Type B pancreatic cell (in vitro differentiated cells): ENCODE data around the gene ZNF853. TPM values are rescaled to one million over a fixed set of nuclear protein-coding genes. Genes with fewer than 3 reads are reported as not detected.

Experiments
- DNase-seq: peaks from one replicate; pipeline ENCODE4 v3.0.0; 2021; ENCODE audit warnings: mixed read lengths; ENCODE audit not compliant: unreplicated experiment; ENCODE audit errors: extremely low spot score
- H3K27ac Mint-ChIP-seq: 2 replicates; pipeline ENCODE4 v1.8.0; 2021; ENCODE audit warnings: mild to moderate bottlenecking, mixed read lengths
- H3K27me3 Mint-ChIP-seq: 2 replicates; pipeline ENCODE4 v1.8.0; 2021; ENCODE audit warnings: mixed read lengths
- H3K36me3 Mint-ChIP-seq: 2 replicates; pipeline ENCODE4 v1.8.0; 2021; ENCODE audit warnings: mixed read lengths
- H3K4me1 Mint-ChIP-seq: one replicate; pipeline ENCODE4 v1.8.0; 2021; ENCODE audit warnings: mixed read lengths; ENCODE audit not compliant: unreplicated experiment
- H3K4me3 Mint-ChIP-seq: 2 replicates; pipeline ENCODE4 v1.8.0; 2021; ENCODE audit warnings: mild to moderate bottlenecking, mixed read lengths
- H3K9me3 Mint-ChIP-seq: 2 replicates; pipeline ENCODE4 v1.8.0; 2021; ENCODE audit warnings: mixed read lengths
- total RNA-seq: library from RNA; stranded (reverse); gene quantifications from 2 replicates; pipeline ENCODE4 v1.2.1, GENCODE V29; 2021; ENCODE audit warnings: low replicate concordance
- TF ChIP-seq, protein P1 (sequence below): fragments of 200-600 bp; sonication (generic); conservative IDR thresholded peaks from 2 replicates; pipeline ENCODE4 v1.5.0; 2021; ENCODE audit warnings: antibody characterized with exemption, mild to moderate bottlenecking

Gene ZNF853
- total RNA-seq, 1 donor from 2014 or later: 9.2 TPM

DNA sequence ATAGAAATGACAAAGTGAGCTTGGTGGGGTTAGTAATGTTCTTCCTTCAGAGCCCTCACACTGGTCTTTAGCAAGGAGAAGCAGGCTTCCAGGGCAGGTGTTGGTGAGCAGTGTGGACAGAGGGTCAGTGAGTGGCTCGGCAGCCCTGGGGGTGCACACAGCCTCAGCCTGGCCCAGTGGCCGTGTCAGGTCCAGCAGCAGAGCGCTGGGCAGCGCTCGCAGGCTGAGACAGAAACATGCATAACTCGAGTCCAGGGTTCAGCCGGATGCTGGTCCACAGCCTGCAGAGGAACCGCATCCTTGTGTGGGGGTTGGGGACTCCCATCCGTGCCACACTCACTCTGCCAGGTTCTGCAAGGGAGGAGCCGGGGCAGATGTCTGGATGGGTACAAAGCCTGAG is 11.0 kb upstream of the ZNF853 start:
- H3K36me3 Mint-ChIP-seq: peaks cover 12% of the 10 kb centered on the region
- no peak overlapping the region for H3K4me3 Mint-ChIP-seq
- no peak overlapping the region for H3K27ac Mint-ChIP-seq
- TF ChIP-seq, protein P1, sequence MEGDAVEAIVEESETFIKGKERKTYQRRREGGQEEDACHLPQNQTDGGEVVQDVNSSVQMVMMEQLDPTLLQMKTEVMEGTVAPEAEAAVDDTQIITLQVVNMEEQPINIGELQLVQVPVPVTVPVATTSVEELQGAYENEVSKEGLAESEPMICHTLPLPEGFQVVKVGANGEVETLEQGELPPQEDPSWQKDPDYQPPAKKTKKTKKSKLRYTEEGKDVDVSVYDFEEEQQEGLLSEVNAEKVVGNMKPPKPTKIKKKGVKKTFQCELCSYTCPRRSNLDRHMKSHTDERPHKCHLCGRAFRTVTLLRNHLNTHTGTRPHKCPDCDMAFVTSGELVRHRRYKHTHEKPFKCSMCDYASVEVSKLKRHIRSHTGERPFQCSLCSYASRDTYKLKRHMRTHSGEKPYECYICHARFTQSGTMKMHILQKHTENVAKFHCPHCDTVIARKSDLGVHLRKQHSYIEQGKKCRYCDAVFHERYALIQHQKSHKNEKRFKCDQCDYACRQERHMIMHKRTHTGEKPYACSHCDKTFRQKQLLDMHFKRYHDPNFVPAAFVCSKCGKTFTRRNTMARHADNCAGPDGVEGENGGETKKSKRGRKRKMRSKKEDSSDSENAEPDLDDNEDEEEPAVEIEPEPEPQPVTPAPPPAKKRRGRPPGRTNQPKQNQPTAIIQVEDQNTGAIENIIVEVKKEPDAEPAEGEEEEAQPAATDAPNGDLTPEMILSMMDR: no peak
- DNase-seq: no peak
- H3K27me3 Mint-ChIP-seq: no peaks in the 10 kb centered on the region
- H3K4me1 Mint-ChIP-seq: no peaks in the 10 kb centered on the region
- no peaks in the 10 kb centered on the region for H3K9me3 Mint-ChIP-seq

DNA sequence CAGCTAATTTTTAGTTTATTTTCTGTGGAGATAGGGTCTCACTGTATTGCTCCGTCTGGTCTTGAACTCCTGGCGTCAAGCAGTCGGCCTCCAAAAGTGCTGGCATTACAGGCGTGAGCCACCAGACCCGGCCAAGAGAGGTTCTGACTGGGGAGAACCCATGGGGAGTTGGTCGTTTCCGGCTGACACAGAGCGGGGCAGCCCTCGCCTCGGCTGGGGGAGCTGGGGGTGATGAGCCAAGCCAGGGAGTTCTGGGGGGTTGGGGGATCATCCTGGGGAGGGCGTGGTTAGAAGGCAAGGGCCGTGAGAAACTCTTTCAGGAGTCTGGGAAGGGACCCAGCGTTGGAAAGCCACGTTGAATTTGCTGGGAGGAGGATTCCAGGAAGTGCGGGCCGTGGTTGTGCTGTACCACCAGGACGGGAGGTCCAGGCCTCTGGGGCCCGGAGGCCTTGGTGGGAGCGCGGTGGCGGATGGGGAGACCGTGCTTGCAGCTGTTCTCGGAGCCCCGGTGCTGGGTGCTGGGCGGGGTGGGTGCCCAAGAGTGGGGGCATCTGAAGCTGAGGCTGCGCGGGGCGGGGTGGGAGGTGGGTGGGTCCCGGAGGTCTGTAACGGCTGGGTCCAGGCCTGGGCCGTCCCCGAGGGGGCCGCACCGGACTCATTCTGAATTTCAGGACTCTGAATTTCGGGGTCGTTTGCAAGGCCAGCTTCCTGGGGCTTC is 8.4 kb upstream of the ZNF853 start:
- Mint-ChIP-seq H3K27ac (no peak overlapping the region), H3K4me1 (no peaks in the 10 kb centered on the region), H3K4me3 (no peak overlapping the region), H3K27me3 (no peaks in the 10 kb centered on the region), H3K36me3 (peaks cover 10% of the 10 kb centered on the region), H3K9me3 (no peaks in the 10 kb centered on the region)
- no peak for DNase-seq
- TF ChIP-seq, protein P1: no peak

DNA sequence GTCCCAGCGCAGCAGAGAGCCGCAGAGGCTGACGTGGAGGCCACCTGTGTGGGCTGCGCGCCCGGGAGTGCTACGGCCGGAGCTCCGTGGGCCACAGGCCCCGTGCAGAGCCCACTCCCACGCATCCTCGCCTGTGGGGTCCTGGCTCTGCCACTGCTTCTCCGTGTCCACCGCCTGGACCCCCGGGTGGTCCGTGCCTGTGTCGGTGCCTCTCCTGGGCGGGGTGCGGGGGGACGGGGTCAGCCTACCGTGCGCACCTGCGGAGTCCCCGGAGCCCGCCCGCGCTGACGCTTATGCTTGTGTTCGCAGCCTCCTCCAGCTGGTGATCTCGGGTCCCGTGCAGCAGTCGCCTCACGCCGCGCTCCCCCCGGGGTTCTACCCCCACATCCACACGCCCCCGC is 7.8 kb upstream of the ZNF853 start:
- Mint-ChIP-seq H3K27me3 (no peaks in the 10 kb centered on the region), H3K4me1 (no peaks in the 10 kb centered on the region), H3K4me3 (no peak overlapping the region), H3K36me3 (peaks cover 7% of the 10 kb centered on the region), H3K9me3 (no peaks in the 10 kb centered on the region), H3K27ac (no peak overlapping the region)
- TF ChIP-seq, protein P1: no peak
- DNase-seq: no peak

DNA sequence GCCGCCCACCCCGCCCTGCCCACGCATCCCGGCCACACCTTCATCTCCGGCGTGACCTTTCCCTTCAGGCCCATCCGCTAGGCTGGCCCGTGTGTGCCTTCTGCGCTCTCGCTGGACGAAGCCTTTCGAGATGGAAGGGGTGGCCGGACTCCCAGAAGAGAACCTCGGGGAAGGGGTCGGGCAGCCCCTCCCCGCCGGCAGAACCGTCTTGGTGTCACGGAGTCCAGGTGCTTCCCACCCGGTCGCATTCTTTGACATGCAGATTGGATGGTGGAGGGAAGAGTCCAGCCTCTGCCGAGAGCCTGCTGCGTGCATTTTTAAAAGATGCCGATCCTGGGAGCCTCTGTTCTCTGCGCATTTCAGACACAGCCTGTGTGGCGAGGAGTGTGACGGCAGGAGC is 7.3 kb upstream of the ZNF853 start:
- Mint-ChIP-seq H3K27me3 (no peaks in the 10 kb centered on the region), H3K4me1 (no peaks in the 10 kb centered on the region), H3K27ac (no peak overlapping the region), H3K4me3 (no peak overlapping the region), H3K9me3 (no peaks in the 10 kb centered on the region), H3K36me3 (peaks cover 7% of the 10 kb centered on the region)
- TF ChIP-seq, protein P1: no peak
- no peak for DNase-seq

- Mint-ChIP-seq H3K4me3 (no peak overlapping the region), H3K4me1 (no peaks in the 10 kb centered on the region), H3K36me3 (peaks cover 6% of the 10 kb centered on the region), H3K9me3 (no peaks in the 10 kb centered on the region), H3K27me3 (no peaks in the 10 kb centered on the region), H3K27ac (no peak overlapping the region)
- TF ChIP-seq, protein P1: no peak
- no peak for DNase-seq
Measured at GRCh38 chr7:6608794-6609193, 6.6 kb upstream of the ZNF853 start.
